Panc1 (cell line): Measurements from ENCODE around the gene GP2.

ENCODE experiments used
- POLR2AphosphoS5 ChIP-seq: IDR thresholded peaks from 2 replicates; pipeline ENCODE4 v1.6.1; 2012; ENCODE audit warnings: mild to moderate bottlenecking, low read depth, low read length, moderate library complexity
- TCF7L2 ChIP-seq: IDR thresholded peaks from 2 replicates; pipeline ENCODE4 v1.6.1; 2011; ENCODE audit warnings: mild to moderate bottlenecking, low read depth, low read length, inconsistent platforms
- TF ChIP-seq, protein P1 (sequence below): fragments of 450-650 bp; IDR thresholded peaks from 2 replicates; pipeline ENCODE4 v1.5.1; 2017; ENCODE audit warnings: mild to moderate bottlenecking
- TF ChIP-seq, protein P2 (sequence below), 2 experiments: IDR thresholded peaks; 2 replicates each; pipeline ENCODE4 v1.6.1; 2011 to 2012; ENCODE audit warnings: low read depth in 2 of 2, control low read depth in 1 of 2, low read length in 1 of 2, mild to moderate bottlenecking in 1 of 2, moderate library complexity in 1 of 2; ENCODE audit not compliant: insufficient read depth in 1 of 2

DNA sequence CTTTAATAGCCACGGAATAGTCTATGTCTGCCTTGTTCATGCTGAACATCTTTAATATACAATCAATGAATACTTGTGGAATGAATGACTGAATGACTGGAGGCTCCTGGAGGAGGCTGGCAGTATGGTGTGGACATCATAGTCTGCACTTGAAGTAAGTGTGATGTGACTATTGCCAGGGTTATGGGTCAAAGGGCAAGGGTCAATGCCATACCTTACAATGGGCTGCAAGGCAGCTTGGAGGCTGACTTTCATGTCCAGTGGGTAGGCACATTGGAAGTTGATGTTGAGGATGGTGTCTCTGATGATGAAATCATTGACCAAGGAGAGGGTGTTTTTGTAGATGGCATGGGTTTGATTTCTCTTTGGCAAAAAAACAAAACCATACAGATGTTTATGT, 7.9 kb downstream of the GP2 start:
- TF ChIP-seq, protein P1, sequence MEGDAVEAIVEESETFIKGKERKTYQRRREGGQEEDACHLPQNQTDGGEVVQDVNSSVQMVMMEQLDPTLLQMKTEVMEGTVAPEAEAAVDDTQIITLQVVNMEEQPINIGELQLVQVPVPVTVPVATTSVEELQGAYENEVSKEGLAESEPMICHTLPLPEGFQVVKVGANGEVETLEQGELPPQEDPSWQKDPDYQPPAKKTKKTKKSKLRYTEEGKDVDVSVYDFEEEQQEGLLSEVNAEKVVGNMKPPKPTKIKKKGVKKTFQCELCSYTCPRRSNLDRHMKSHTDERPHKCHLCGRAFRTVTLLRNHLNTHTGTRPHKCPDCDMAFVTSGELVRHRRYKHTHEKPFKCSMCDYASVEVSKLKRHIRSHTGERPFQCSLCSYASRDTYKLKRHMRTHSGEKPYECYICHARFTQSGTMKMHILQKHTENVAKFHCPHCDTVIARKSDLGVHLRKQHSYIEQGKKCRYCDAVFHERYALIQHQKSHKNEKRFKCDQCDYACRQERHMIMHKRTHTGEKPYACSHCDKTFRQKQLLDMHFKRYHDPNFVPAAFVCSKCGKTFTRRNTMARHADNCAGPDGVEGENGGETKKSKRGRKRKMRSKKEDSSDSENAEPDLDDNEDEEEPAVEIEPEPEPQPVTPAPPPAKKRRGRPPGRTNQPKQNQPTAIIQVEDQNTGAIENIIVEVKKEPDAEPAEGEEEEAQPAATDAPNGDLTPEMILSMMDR: no peak
- TF ChIP-seq POLR2AphosphoS5 (no peak), TCF7L2 (no peak)
- TF ChIP-seq, protein P2, sequence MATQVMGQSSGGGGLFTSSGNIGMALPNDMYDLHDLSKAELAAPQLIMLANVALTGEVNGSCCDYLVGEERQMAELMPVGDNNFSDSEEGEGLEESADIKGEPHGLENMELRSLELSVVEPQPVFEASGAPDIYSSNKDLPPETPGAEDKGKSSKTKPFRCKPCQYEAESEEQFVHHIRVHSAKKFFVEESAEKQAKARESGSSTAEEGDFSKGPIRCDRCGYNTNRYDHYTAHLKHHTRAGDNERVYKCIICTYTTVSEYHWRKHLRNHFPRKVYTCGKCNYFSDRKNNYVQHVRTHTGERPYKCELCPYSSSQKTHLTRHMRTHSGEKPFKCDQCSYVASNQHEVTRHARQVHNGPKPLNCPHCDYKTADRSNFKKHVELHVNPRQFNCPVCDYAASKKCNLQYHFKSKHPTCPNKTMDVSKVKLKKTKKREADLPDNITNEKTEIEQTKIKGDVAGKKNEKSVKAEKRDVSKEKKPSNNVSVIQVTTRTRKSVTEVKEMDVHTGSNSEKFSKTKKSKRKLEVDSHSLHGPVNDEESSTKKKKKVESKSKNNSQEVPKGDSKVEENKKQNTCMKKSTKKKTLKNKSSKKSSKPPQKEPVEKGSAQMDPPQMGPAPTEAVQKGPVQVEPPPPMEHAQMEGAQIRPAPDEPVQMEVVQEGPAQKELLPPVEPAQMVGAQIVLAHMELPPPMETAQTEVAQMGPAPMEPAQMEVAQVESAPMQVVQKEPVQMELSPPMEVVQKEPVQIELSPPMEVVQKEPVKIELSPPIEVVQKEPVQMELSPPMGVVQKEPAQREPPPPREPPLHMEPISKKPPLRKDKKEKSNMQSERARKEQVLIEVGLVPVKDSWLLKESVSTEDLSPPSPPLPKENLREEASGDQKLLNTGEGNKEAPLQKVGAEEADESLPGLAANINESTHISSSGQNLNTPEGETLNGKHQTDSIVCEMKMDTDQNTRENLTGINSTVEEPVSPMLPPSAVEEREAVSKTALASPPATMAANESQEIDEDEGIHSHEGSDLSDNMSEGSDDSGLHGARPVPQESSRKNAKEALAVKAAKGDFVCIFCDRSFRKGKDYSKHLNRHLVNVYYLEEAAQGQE (IDR thresholded peaks at IDR 0.05; ENCODE audit: insufficient read depth in 1 of 2, low read depth in 2 of 2, low read length in 1 of 2): no peak
